AG04450 (cell line): ENCODE data around the gene CLSTN1. TPM values are rescaled to one million over a fixed set of nuclear protein-coding genes. Genes with fewer than 3 reads are reported as not detected.
"Not testable (repeated sequence)": the region's sequence is repeated elsewhere in the genome, so short reads cannot be mapped to it uniquely, and the experiment has no call there.

ENCODE experiments used
- CTCF ChIA-PET: fragments of 300-600, 350-600 bp; formaldehyde crosslinking; extraction: SDS; loops from one replicate; lab custom pipeline; 2022; ENCODE audit warnings: antibody characterized with exemption, inconsistent platforms; lab: Charles Lee
- POLR2A ChIA-PET: fragments of 350-600 bp; formaldehyde crosslinking; extraction: SDS; loops from one replicate; lab custom pipeline; 2021; ENCODE audit warnings: antibody characterized with exemption, inconsistent platforms; lab: Yijun Ruan, JAX
- DNase-seq: peaks from one replicate; pipeline ENCODE4 v3.0.0-alpha.2; 2011; ENCODE audit warnings: low read depth, low spot score
- H3K27ac ChIP-seq: one replicate; pipeline ENCODE4 v1.5.1; 2012; ENCODE audit warnings: low read depth, low read length, control low read depth
- H3K27me3 ChIP-seq: one replicate; pipeline ENCODE4 v1.6.0; 2012; ENCODE audit warnings: low read length; ENCODE audit not compliant: control insufficient read depth, insufficient read depth
- H3K4me3 ChIP-seq: 2 replicates; pipeline ENCODE4 v1.5.1; 2011; ENCODE audit warnings: mild to moderate bottlenecking, low read depth, low read length, control low read depth
- H3K9me3 ChIP-seq: 2 replicates; pipeline ENCODE4 v1.5.1; 2012; ENCODE audit warnings: low read length; ENCODE audit not compliant: control insufficient read depth, insufficient read depth
- polyA plus RNA-seq: library from polyadenylated mRNA; depleted of rRNA; stranded (reverse); fragments of >200 nt; gene quantifications from 2 replicates; pipeline ENCODE4 v1.2.3, GENCODE V29; 2011
- TF ChIP-seq, protein P1 (sequence below): IDR thresholded peaks from 2 replicates; pipeline ENCODE4 v1.5.1; 2011; ENCODE audit warnings: low read depth, low read length, control low read depth, inconsistent platforms

Gene CLSTN1
- polyA plus RNA-seq, 1 experiment = 35.2 TPM

DNA sequence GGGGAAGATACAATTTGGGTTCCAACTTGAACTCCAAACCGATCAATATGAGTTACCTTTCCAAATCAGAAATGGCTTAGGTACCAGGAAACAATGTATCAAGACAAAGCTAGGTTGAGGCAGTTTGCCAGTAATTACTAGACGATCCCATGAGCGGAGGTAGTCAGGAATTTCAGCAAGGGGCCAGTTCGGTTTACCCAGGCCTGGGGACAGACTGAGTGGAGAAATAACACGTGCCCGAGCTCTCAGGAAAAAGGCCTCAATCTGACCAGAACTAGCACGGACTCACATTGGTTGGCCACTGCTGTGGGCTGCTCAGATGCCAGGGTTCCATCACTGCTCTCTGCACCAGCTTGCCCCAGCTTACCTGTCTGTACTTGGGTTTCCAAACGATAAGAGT is 15.3 kb downstream of the CLSTN1 start:
- H3K4me3 ChIP-seq = no peak overlapping the region
- no peaks in the 10 kb centered on the region for H3K9me3 ChIP-seq
- CTCF ChIA-PET = no interaction called here
- TF ChIP-seq, protein P1, sequence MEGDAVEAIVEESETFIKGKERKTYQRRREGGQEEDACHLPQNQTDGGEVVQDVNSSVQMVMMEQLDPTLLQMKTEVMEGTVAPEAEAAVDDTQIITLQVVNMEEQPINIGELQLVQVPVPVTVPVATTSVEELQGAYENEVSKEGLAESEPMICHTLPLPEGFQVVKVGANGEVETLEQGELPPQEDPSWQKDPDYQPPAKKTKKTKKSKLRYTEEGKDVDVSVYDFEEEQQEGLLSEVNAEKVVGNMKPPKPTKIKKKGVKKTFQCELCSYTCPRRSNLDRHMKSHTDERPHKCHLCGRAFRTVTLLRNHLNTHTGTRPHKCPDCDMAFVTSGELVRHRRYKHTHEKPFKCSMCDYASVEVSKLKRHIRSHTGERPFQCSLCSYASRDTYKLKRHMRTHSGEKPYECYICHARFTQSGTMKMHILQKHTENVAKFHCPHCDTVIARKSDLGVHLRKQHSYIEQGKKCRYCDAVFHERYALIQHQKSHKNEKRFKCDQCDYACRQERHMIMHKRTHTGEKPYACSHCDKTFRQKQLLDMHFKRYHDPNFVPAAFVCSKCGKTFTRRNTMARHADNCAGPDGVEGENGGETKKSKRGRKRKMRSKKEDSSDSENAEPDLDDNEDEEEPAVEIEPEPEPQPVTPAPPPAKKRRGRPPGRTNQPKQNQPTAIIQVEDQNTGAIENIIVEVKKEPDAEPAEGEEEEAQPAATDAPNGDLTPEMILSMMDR = no peak
- H3K27me3 ChIP-seq = no peaks in the 10 kb centered on the region
- no peak overlapping the region for H3K27ac ChIP-seq
- no peak for DNase-seq
- POLR2A ChIA-PET = no interaction called here

DNA sequence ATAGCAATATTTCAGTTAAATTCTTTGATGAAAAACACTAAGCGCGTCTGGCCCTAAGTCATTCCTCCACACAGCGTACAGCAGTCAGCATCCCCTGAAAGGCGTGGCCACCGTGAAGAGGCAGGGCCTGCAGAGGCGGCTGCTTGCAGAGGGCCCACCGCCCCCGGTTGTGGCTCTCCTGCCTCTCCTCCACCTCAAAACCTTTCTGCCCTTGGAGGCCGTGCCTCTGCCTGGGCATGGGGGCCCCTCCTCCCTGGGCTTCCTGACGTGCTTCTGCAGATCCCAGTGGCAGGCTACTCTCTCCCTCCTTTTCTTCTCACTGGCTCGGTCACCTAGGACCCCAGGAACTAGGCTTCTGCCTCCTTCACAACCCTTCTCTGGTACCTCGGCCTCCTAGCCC is 16.2 kb downstream of the CLSTN1 start:
- CTCF ChIA-PET = no interaction called here
- H3K9me3 ChIP-seq = no peaks in the 10 kb centered on the region
- H3K27me3 ChIP-seq = no peaks in the 10 kb centered on the region
- DNase-seq = no peak
- H3K4me3 ChIP-seq = no peak overlapping the region
- TF ChIP-seq, protein P1 = no peak
- POLR2A ChIA-PET = no interaction called here
- H3K27ac ChIP-seq = no peak overlapping the region

DNA sequence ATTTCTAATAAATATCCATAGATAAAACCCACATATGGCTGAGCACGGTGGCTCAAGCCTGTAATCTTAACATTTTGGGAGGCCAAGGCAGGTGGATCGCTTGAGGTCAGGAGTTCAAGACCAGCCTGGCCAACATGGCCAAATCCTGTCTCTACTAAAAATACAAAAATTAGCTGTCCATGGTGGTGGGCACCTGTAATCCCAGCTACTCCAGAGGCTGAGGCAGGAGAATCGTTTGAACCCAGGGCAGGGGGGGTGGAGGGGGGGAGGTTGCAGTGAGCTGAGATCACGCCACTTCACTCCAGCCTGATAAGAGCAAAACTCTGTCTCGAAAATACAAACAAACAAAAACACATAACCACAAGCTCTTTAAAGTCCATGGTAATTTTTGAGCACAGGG is 17.8 kb downstream of the CLSTN1 start:
- not testable (repeated sequence) for DNase-seq
- CTCF ChIA-PET = interaction anchor here (0.7 to 1.5 kb wide), 2 partner anchors 62 to 81 kb away, joined by 3 read pairs; no protein-coding TSS in a partner anchor

DNA sequence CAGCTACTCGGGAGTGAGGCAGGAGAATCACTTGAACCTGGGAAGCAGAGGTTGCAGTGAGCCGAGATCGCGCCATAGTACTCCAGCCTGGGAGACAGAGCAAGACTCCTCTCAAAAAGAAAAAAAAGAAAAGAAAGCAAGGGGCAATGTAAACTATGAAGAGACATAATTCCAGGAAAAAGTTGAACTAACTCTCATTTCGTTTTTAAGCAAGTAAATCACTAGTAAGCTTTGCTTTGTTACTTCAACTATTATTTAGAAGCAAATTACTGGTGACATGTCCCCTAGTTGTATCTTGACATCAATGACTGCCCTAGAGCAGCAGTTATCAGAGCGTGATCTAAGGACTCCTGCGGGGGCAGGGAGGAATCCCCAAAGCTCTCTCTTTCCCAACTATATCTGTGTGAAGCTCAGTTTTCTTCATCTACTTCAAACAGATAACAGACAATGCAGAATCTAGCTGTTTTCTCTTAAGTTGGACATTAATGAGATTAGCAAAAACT is 18.7 kb downstream of the CLSTN1 start:
- Histone ChIP-seq H3K27me3 (no peaks in the 10 kb centered on the region), H3K4me3 (no peak overlapping the region), H3K27ac (no peak overlapping the region), H3K9me3 (no peaks in the 10 kb centered on the region)
- ChIA-PET POLR2A (interaction anchor here (0.7 kb wide), 1 partner anchor 404 kb away, joined by 4 read pairs; no protein-coding TSS in a partner anchor), CTCF (interaction anchor here (0.7 to 1.5 kb wide), 2 partner anchors 63 to 80 kb away, joined by 3 read pairs; no protein-coding TSS in a partner anchor)
- no peak for DNase-seq
- TF ChIP-seq, protein P1 = no peak

More for the DNA sequence above, 17.8 kb downstream of the CLSTN1 start:
- H3K27ac ChIP-seq, H3K9me3 ChIP-seq, H3K4me3 ChIP-seq, POLR2A ChIA-PET, H3K27me3 ChIP-seq: not testable (repeated sequence)

DNA sequence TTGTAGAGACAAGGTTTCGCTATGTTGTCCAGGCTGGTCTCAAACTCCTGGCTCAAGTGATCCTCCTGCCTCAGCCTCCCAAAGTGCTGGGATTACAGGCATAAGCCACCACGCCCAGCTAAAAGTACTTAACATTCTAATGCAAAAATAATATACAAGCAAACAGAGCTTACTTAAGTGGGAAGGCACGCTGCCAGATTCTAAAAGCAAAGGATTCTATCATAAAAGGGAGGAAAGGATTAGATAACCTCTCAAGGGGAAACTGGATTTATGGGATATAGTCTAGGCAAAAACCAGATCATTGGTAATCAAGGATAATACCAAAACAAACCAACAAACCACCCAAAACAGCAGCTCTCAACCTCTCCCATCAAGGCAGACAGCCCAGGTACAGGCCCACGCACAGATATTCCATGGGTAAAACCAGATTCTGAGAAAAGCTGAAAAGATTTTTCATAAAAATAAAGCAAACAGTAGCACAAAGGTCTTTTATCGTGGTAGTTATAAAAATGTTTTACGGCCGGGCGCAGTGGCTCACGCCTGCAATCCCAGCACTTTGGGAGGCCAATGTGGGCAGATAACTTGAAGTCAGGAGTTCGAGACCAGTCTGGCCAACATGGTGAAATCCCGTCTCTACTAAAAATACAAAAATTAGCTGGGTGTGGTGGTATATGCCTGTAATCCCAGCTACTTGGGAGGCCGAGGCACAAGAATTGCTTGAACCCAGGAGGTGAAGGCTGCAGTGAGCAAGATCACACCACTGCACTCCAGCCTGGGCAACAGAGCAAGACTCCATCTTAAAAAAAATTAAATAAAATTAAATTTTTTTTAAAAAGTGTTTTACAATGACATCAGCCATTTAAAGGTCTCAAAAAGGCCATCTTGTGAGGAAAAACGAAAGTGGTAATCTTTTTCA is 20.5 kb downstream of the CLSTN1 start:
- CTCF ChIA-PET, H3K27ac ChIP-seq, H3K9me3 ChIP-seq, POLR2A ChIA-PET, DNase-seq, H3K4me3 ChIP-seq, H3K27me3 ChIP-seq: not testable (repeated sequence)

DNA sequence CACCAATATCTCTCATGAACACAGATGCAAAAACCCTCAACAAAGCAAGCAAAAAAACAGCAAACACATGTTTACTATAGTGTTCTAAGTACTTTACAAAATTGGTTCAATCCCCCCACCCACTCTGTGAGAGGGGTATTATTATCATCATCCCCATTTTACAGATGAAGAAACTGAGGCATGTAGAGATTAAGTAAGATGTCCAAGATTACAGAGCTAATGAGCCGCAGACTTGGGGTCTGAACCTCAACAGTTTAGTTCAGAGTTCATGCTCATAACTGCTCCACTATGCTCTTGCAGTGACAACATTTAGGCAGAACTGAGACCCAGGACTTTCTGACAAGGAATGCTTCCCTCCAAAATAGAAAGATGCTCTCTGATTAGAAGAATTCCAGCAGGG is 21.9 kb downstream of the CLSTN1 start:
- no peaks in the 10 kb centered on the region for H3K27me3 ChIP-seq
- no peaks in the 10 kb centered on the region for H3K9me3 ChIP-seq
- no peak overlapping the region for H3K4me3 ChIP-seq
- no peak overlapping the region for H3K27ac ChIP-seq
- DNase-seq = no peak
- TF ChIP-seq, protein P1 = no peak
- POLR2A ChIA-PET = no interaction called here
- CTCF ChIA-PET = no interaction called here
